ENCODE measurements around the gene OSBPL10. TPM values are rescaled to one million over a fixed set of nuclear protein-coding genes. Genes with fewer than 3 reads are reported as not detected.

OSBPL10 gene
- total RNA-seq, 2 donors from 2014 or later = 0.17 to 2.9 TPM

DNA sequence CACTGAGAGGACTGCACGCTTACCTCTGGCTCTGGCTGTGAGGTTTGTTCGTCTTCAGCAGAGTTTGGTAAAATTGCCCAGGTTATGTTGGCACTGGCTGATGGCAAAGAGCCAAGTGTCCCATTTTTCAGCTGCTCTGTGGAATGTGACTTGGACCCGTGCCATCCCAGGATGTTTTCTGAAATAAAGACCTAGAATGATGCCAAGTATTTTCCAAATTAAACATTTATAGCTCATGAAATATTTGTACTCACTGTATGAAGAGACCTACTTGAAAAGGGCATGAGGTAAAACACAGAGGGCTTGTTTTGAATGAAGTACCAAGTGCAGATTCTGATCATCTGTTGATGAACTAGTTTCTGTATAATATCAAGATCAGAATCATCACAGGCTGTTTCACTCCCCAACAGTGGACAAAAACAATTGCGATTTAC is 247.8 kb downstream of the OSBPL10 start:
- H3K4me3 Mint-ChIP-seq = no peak overlapping the region
- H3K9me3 Mint-ChIP-seq = no peaks in the 10 kb centered on the region
- H3K36me3 Mint-ChIP-seq = no peaks in the 10 kb centered on the region
- DNase-seq (ENCODE audit: low spot score) (no peak), ATAC-seq (no peak)
- no peaks in the 10 kb centered on the region for H3K4me1 Mint-ChIP-seq (ENCODE audit: low read depth in 2 of 2)
- peaks cover 18 to 35% of the 10 kb centered on the region in 2 donors for H3K27me3 Mint-ChIP-seq
- H3K27ac Mint-ChIP-seq = no peak overlapping the region

DNA sequence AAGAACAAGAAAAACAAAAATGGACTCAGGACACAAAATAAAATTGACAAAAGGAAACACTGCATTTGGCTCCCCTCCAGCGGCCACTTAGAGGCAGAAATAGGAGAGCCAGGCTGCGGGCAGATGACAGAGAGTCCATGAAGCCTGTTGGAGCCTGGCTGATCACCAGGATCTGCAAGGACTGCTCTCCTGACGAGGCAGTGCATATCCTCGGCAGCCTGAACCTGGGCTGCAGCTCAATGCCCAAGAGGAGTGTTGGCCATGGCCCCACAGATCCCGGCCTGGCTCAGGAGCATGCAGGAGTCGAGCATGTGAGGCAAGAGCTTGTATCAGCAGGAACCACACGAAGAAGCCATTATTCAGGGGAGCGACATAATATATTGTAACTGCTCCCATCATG is 248.5 kb downstream of the OSBPL10 start:
- peaks cover 18 to 36% of the 10 kb centered on the region in 2 donors for H3K27me3 Mint-ChIP-seq
- H3K4me1 Mint-ChIP-seq (ENCODE audit: low read depth in 2 of 2) = no peaks in the 10 kb centered on the region
- ATAC-seq = no peak
- no peaks in the 10 kb centered on the region for H3K9me3 Mint-ChIP-seq
- H3K36me3 Mint-ChIP-seq = no peaks in the 10 kb centered on the region
- H3K27ac Mint-ChIP-seq = no peak overlapping the region
- DNase-seq (ENCODE audit: low spot score) = no peak
- no peak overlapping the region for H3K4me3 Mint-ChIP-seq

- no peak overlapping the region for H3K27ac Mint-ChIP-seq
- H3K9me3 Mint-ChIP-seq = no peaks in the 10 kb centered on the region
- peaks cover 12 to 22% of the 10 kb centered on the region in 2 donors for H3K27me3 Mint-ChIP-seq
- no peak overlapping the region for H3K4me3 Mint-ChIP-seq
- ATAC-seq (no peak), DNase-seq (ENCODE audit: low spot score) (no peak)
- no peaks in the 10 kb centered on the region for H3K36me3 Mint-ChIP-seq
- peaks cover 0 to 3% of the 10 kb centered on the region in 2 donors for H3K4me1 Mint-ChIP-seq (ENCODE audit: low read depth in 2 of 2)
Observed at GRCh38 chr3:31729573-31729972, 251.5 kb downstream of the OSBPL10 start.

DNA sequence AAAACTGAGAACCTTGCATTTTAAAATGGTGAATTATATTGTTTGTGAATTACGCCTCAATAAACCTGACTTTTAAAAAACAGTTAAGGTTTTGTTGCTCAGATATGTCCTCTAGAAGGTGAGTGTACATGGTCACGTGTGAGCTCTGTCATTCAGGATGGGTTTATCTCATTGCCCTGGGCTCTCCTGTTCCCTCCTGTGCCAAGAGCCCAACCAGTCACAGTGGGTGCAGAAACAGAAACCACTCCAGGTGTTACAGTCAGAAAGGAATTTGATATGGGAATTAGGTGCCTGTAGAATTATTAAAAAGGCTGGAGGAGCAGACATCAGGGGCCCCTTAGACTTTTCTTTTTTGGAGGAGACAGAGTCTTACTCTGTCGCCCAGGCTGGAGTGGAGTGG is 252.0 kb downstream of the OSBPL10 start:
- H3K36me3 Mint-ChIP-seq = no peaks in the 10 kb centered on the region

GRCh38 chr3:31728403-31728802 is 252.7 kb downstream of the OSBPL10 start:
- DNase-seq (ENCODE audit: low spot score) (no peak), ATAC-seq (no peak)
- no peak overlapping the region for H3K4me3 Mint-ChIP-seq
- H3K9me3 Mint-ChIP-seq = no peaks in the 10 kb centered on the region
- peaks cover 0 to 5% of the 10 kb centered on the region in 2 donors for H3K4me1 Mint-ChIP-seq (ENCODE audit: low read depth in 2 of 2)
- H3K27ac Mint-ChIP-seq = no peak overlapping the region
- H3K36me3 Mint-ChIP-seq = no peaks in the 10 kb centered on the region
- H3K27me3 Mint-ChIP-seq = peaks cover 15 to 32% of the 10 kb centered on the region in 2 donors

More for the DNA sequence above, 252.0 kb downstream of the OSBPL10 start:
- no peak overlapping the region for H3K4me3 Mint-ChIP-seq
- H3K4me1 Mint-ChIP-seq (ENCODE audit: low read depth in 2 of 2) = peaks cover 0 to 5% of the 10 kb centered on the region in 2 donors
- H3K27ac Mint-ChIP-seq = no peak overlapping the region
- H3K27me3 Mint-ChIP-seq = peaks cover 15 to 26% of the 10 kb centered on the region in 2 donors
- ATAC-seq (no peak), DNase-seq (ENCODE audit: low spot score) (no peak)
- no peaks in the 10 kb centered on the region for H3K9me3 Mint-ChIP-seq

- no peak overlapping the region for H3K4me3 Mint-ChIP-seq
- H3K27ac Mint-ChIP-seq = no peak overlapping the region
- peaks cover 18 to 37% of the 10 kb centered on the region in 2 donors for H3K27me3 Mint-ChIP-seq
- no peak for DNase-seq (ENCODE audit: low spot score)
- no peaks in the 10 kb centered on the region for H3K9me3 Mint-ChIP-seq
- H3K4me1 Mint-ChIP-seq (ENCODE audit: low read depth in 2 of 2) = peaks cover 0 to 5% of the 10 kb centered on the region in 2 donors
- no peaks in the 10 kb centered on the region for H3K36me3 Mint-ChIP-seq
- no peak for ATAC-seq
Observed at GRCh38 chr3:31725976-31726375, 255.1 kb downstream of the OSBPL10 start.

DNA sequence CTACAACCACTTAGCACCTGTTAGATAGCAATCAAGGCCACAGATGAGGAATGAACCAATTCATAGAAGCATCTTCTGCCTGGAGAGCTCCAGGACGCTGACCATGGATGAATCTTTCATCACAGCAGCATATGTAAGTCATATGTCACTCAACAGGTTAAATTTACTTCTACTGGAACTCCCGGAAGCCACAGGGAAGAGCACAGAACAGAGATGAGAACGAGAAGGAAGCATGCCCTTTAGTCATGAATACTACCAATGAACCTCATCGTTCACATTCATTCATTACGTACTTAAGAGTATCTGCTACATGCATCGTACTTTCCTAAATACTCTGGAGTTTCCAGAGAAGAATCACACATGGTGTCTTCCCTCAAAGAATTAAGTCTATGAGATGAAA is 255.5 kb downstream of the OSBPL10 start:
- Mint-ChIP-seq H3K4me1 (ENCODE audit: low read depth in 2 of 2) (peaks cover 0 to 5% of the 10 kb centered on the region in 2 donors), H3K9me3 (no peaks in the 10 kb centered on the region), H3K36me3 (no peaks in the 10 kb centered on the region), H3K4me3 (no peak overlapping the region), H3K27ac (no peak overlapping the region), H3K27me3 (peaks cover 16 to 37% of the 10 kb centered on the region in 2 donors)
- no peak for ATAC-seq
- DNase-seq (ENCODE audit: low spot score) = no peak

DNA sequence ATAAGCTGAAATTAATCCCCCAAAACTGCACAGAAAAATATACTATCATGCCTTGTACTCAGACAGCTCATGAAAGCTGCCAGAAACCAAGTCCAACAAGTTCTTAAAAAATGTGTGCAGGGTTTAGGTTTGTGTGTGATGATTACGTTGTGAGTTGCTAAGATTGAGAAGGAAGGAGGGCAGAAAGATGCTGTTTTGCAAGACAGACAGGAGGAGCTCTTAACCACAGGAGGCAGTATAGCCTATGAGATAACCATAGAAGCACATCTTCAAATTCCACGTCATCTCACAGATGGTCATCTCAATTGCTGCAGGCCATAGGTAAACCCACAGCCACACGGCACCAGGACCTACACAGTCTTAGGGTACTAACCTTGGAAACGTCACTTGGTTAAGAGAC is 256.4 kb downstream of the OSBPL10 start:
- H3K27ac Mint-ChIP-seq = no peak overlapping the region
- H3K27me3 Mint-ChIP-seq = peaks cover 15 to 37% of the 10 kb centered on the region in 2 donors
- no peaks in the 10 kb centered on the region for H3K36me3 Mint-ChIP-seq
- no peaks in the 10 kb centered on the region for H3K9me3 Mint-ChIP-seq
- H3K4me3 Mint-ChIP-seq = no peak overlapping the region
- H3K4me1 Mint-ChIP-seq (ENCODE audit: low read depth in 2 of 2) = peaks cover 0 to 5% of the 10 kb centered on the region in 2 donors
- DNase-seq (ENCODE audit: low spot score) (no peak), ATAC-seq (peak; percentile 68 to 77)

- peaks cover 14 to 37% of the 10 kb centered on the region in 2 donors for H3K27me3 Mint-ChIP-seq
- no peaks in the 10 kb centered on the region for H3K9me3 Mint-ChIP-seq
Observed at GRCh38 chr3:31724116-31724515, 256.9 kb downstream of the OSBPL10 start.

GRCh38 chr3:31723701-31724100 is 257.4 kb downstream of the OSBPL10 start:
- H3K27ac Mint-ChIP-seq = no peak overlapping the region

More at GRCh38 chr3:31724116-31724515, 256.9 kb downstream of the OSBPL10 start:
- DNase-seq (ENCODE audit: low spot score) (no peak), ATAC-seq (no peak)
- no peaks in the 10 kb centered on the region for H3K36me3 Mint-ChIP-seq
- no peak overlapping the region for H3K4me3 Mint-ChIP-seq
- H3K27ac Mint-ChIP-seq = no peak overlapping the region
- H3K4me1 Mint-ChIP-seq (ENCODE audit: low read depth in 2 of 2) = peaks cover 0 to 5% of the 10 kb centered on the region in 2 donors

GRCh38 chr3:31721676-31722075 is 259.4 kb downstream of the OSBPL10 start:
- peaks cover 8 to 46% of the 10 kb centered on the region in 2 donors for H3K27me3 Mint-ChIP-seq

More at GRCh38 chr3:31723701-31724100, 257.4 kb downstream of the OSBPL10 start:
- ATAC-seq (no peak), DNase-seq (ENCODE audit: low spot score) (no peak)
- Mint-ChIP-seq H3K36me3 (no peaks in the 10 kb centered on the region), H3K4me1 (ENCODE audit: low read depth in 2 of 2) (peaks cover 0 to 5% of the 10 kb centered on the region in 2 donors), H3K27me3 (peaks cover 12 to 37% of the 10 kb centered on the region in 2 donors), H3K4me3 (no peak overlapping the region), H3K9me3 (no peaks in the 10 kb centered on the region)

GRCh38 chr3:31714495-31715280 is 266.4 kb downstream of the OSBPL10 start:
- H3K27ac Mint-ChIP-seq = no peak overlapping the region
- peaks cover 8 to 37% of the 10 kb centered on the region in 2 donors for H3K27me3 Mint-ChIP-seq
- H3K9me3 Mint-ChIP-seq = no peaks in the 10 kb centered on the region
- no peak overlapping the region for H3K4me3 Mint-ChIP-seq
- DNase-seq (ENCODE audit: low spot score) (no peak), ATAC-seq (no peak)
- H3K4me1 Mint-ChIP-seq (ENCODE audit: low read depth in 2 of 2) = peaks cover 4 to 12% of the 10 kb centered on the region in 2 donors
- H3K36me3 Mint-ChIP-seq = no peaks in the 10 kb centered on the region

More at GRCh38 chr3:31721676-31722075, 259.4 kb downstream of the OSBPL10 start:
- no peak overlapping the region for H3K4me3 Mint-ChIP-seq
- ATAC-seq (no peak), DNase-seq (ENCODE audit: low spot score) (no peak)
- H3K36me3 Mint-ChIP-seq = no peaks in the 10 kb centered on the region
- H3K9me3 Mint-ChIP-seq = no peaks in the 10 kb centered on the region
- peaks cover 0 to 5% of the 10 kb centered on the region in 2 donors for H3K4me1 Mint-ChIP-seq (ENCODE audit: low read depth in 2 of 2)
- H3K27ac Mint-ChIP-seq = no peak overlapping the region

DNA sequence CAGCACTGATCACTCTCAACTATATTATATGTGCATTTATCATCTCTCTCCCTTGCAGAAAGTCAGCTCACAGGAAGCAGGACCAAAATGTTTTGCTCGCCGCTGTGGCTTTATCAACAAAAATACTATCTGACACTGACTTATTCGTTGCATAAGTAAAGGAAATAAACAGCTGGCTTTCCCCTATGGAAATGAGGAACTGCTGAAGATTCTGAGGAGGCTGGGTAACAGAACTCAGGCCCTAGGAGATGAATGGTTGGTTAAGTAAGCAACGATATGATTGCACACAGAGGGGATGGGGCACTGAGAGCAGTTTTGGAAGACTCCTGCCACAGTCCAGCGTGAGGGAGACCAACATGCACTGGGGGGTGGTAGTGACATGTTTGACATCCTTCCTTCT is 267.2 kb downstream of the OSBPL10 start:
- ATAC-seq = no peak
- no peak overlapping the region for H3K27ac Mint-ChIP-seq
- no peak for DNase-seq (ENCODE audit: low spot score)
- no peaks in the 10 kb centered on the region for H3K36me3 Mint-ChIP-seq
- no peaks in the 10 kb centered on the region for H3K9me3 Mint-ChIP-seq
- peaks cover 4 to 12% of the 10 kb centered on the region in 2 donors for H3K4me1 Mint-ChIP-seq (ENCODE audit: low read depth in 2 of 2)
- H3K27me3 Mint-ChIP-seq = peaks cover 8 to 41% of the 10 kb centered on the region in 2 donors
- H3K4me3 Mint-ChIP-seq = no peak overlapping the region

- Mint-ChIP-seq H3K9me3 (no peaks in the 10 kb centered on the region), H3K4me3 (no peak overlapping the region), H3K4me1 (ENCODE audit: low read depth in 2 of 2) (peaks cover 4 to 16% of the 10 kb centered on the region in 2 donors), H3K36me3 (no peaks in the 10 kb centered on the region), H3K27ac (no peak overlapping the region), H3K27me3 (peaks cover 8 to 32% of the 10 kb centered on the region in 2 donors)
- DNase-seq (ENCODE audit: low spot score) (no peak), ATAC-seq (peak in 1 of 2 donors; percentile 41)
Observed at GRCh38 chr3:31710123-31710803, 270.8 kb downstream of the OSBPL10 start.

All from natural killer cell treated with Interleukin-12 subunit alpha and Interleukin-12 subunit beta and Interleukin-15 and Interleukin-18, amount 100 ng/mL, for 72 hours (primary cell).